ENCODE results near the gene ITGB5.

- TF ChIP-seq CTCF (IDR thresholded peaks at IDR 0.05) (no peak), POLR2A (IDR thresholded peaks at IDR 0.05) (no peak), EP300 (IDR thresholded peaks at IDR 0.05) (no peak)
Measured at GRCh38 chr3:124837065-124837464, 50.1 kb downstream of the ITGB5 start.
